GM12878 (cell line): ENCODE measurements around the gene XPNPEP3. TPM values are rescaled to one million over a fixed set of nuclear protein-coding genes. Genes with fewer than 3 reads are reported as not detected.

Experiments
- ATAC-seq: fragments of 200-7000 bp; cut with Tn5 transposase; 3 replicates; pipeline ENCODE4 v1.9.1; 2020; ENCODE audit warnings: mild to moderate bottlenecking, moderate library complexity
- BruUV-seq: library from RNA; stranded (reverse); fragments of 400-500 nt; replicated peaks from 2 replicates; lab custom pipeline; 2021; lab: Mats Ljungman, UMichigan
- CTCF ChIA-PET: fragments of 300-600 bp; sonication (Branson Sonifier 250); formaldehyde crosslinking; extraction: SDS; loops from one replicate; lab custom pipeline; 2021; ENCODE audit warnings: inconsistent platforms; lab: Yijun Ruan, JAX
- POLR2A ChIA-PET: fragments of 350-600 bp; formaldehyde crosslinking; extraction: SDS; loops from one replicate; lab custom pipeline; 2021; ENCODE audit warnings: inconsistent platforms; lab: Charles Lee
- RAD21 ChIA-PET: fragments of 300-600 bp; sonication (Branson Sonifier 250); formaldehyde crosslinking; loops from one replicate; lab custom pipeline; 2023; ENCODE audit warnings: antibody characterized with exemption; ENCODE audit not compliant: unreplicated experiment; lab: Charles Lee
- SMC1A ChIA-PET: fragments of 300-600 bp; sonication (Branson Sonifier 250); formaldehyde crosslinking; loops from one replicate; lab custom pipeline; 2023; ENCODE audit not compliant: unreplicated experiment, uncharacterized antibody; lab: Charles Lee
- DNase-seq: peaks from one replicate; pipeline ENCODE4 v3.0.0-alpha.2; 2011; ENCODE audit warnings: low read depth, low spot score
- FAIRE-seq: peaks from 3 replicates; lab custom pipeline; 2011; peaks lifted over from hg19 to GRCh38; lab: Jason Lieb, UNC
- H2AFZ ChIP-seq: 2 replicates; pipeline ENCODE4 v1.6.0; 2011; ENCODE audit warnings: low read depth, low read length, control low read depth; ENCODE audit not compliant: control insufficient read depth
- H3K27ac ChIP-seq: 2 replicates; pipeline ENCODE4 v1.5.1; 2011; ENCODE audit warnings: control low read depth; ENCODE audit not compliant: control insufficient read depth, insufficient read depth
- H3K27me3 ChIP-seq, 2 experiments: replicated peaks in 1 of 2; 2 replicates each; pipeline versions ENCODE4 v1.6.0 to v1.6.1; 2011; ENCODE audit warnings: low read length in 1 of 2; ENCODE audit not compliant: control insufficient read depth in 2 of 2, insufficient read depth in 2 of 2
- H3K36me3 ChIP-seq, 2 experiments: 2 replicates each; pipeline ENCODE4 v1.5.1; 2011; ENCODE audit warnings: low read length in 1 of 2; ENCODE audit not compliant: control insufficient read depth in 2 of 2, insufficient read depth in 2 of 2
- H3K4me1 ChIP-seq: 2 replicates; pipeline ENCODE4 v1.6.1; 2011; ENCODE audit warnings: mild to moderate bottlenecking, low read length, moderate library complexity, mixed read lengths; ENCODE audit not compliant: control insufficient read depth, insufficient read depth
- H3K4me2 ChIP-seq: 2 replicates; pipeline ENCODE4 v1.6.0; 2011; ENCODE audit warnings: control low read depth; ENCODE audit not compliant: control insufficient read depth, insufficient read depth
- H3K4me3 ChIP-seq: fragments of 200-600 bp; sonication (generic); 2 replicates; pipeline ENCODE4 v1.5.1; 2016
- H3K79me2 ChIP-seq: 2 replicates; pipeline ENCODE4 v1.6.0; 2011; ENCODE audit warnings: low read length; ENCODE audit not compliant: control insufficient read depth, insufficient read depth
- H3K9ac ChIP-seq: 2 replicates; pipeline ENCODE4 v1.8.0; 2011; ENCODE audit warnings: low read length, control low read depth, mixed read lengths; ENCODE audit not compliant: control insufficient read depth, insufficient read depth
- H3K9me3 ChIP-seq: replicated peaks from 3 replicates; pipeline ENCODE4 v1.5.1; 2011; ENCODE audit warnings: mild to moderate bottlenecking, low read length; ENCODE audit not compliant: control insufficient read depth, insufficient read depth
- H4K20me1 ChIP-seq: 2 replicates; pipeline ENCODE4 v1.6.0; 2011; ENCODE audit not compliant: control insufficient read depth, insufficient read depth
- BHLHE40 ChIP-seq, 2 experiments: fragments of 450-650 bp in 1 of 2; IDR thresholded peaks; 2 replicates each; pipeline ENCODE4 v1.6.1; 2011 to 2017; ENCODE audit warnings: low read depth in 2 of 2, borderline replicate concordance in 1 of 2, improper control_type of control experiment in 1 of 2, low read length in 1 of 2, mild to moderate bottlenecking in 1 of 2
- DPF2 ChIP-seq: fragments of 450-650 bp; IDR thresholded peaks from 2 replicates; pipeline ENCODE4 v1.6.1; 2017; ENCODE audit warnings: mild to moderate bottlenecking
- IRF4 ChIP-seq: IDR thresholded peaks from 2 replicates; pipeline ENCODE4 v1.6.1; 2011; ENCODE audit warnings: low read depth, low read length
- KDM1A ChIP-seq: fragments of 200-600 bp; sonication (generic); IDR thresholded peaks from 2 replicates; pipeline ENCODE4 v1.6.1; 2016; ENCODE audit warnings: borderline replicate concordance
- LARP7 ChIP-seq: fragments of 450-650 bp; IDR thresholded peaks from 2 replicates; pipeline ENCODE4 v1.6.1; 2017; ENCODE audit warnings: mild to moderate bottlenecking
- NBN ChIP-seq: fragments of 450-650 bp; IDR thresholded peaks from 2 replicates; pipeline ENCODE4 v1.6.1; 2016
- RCOR1 ChIP-seq: conservative IDR thresholded peaks from 2 replicates; pipeline ENCODE4 v1.6.1; 2012; ENCODE audit warnings: low read depth, low read length, improper control_type of control experiment
- SMC3 ChIP-seq: IDR thresholded peaks from 2 replicates; pipeline ENCODE4 v1.6.1; 2011; ENCODE audit warnings: low read length, improper control_type of control experiment, borderline replicate concordance
- WGBS: methylation state at CpG from one replicate; pipeline ENCODE4 v1.1.6; 2016; ENCODE audit warnings: low lambda C conversion rate; ENCODE audit not compliant: insufficient replicate concordance, insufficient coverage; ENCODE audit errors: missing lambda C conversion rate; 5-methylcytosine and 5-hydroxymethylcytosine counted together
- in situ Hi-C: fragments of 300-500 bp; cut with MboI; formaldehyde crosslinking; loops from 9 replicates; pipeline ENCODE4 v1.14.3; 2018; ENCODE audit warnings: mixed read lengths
- intact Hi-C: fragments of 100-400 bp; cut with micrococcal nuclease; formaldehyde crosslinking; loops from one replicate; pipeline ENCODE4 v1.14.2; 2022; ENCODE audit not compliant: unreplicated experiment
- polyA plus RNA-seq, 11 experiments: library from polyadenylated mRNA; depleted of rRNA in 4 of 11; unstranded in 6 of 11; stranded (reverse) in 5 of 11; fragments of >200 nt; fragmentation: Nextera tagmentation in 4 of 11; fragmentation: Illumina TruSeq in 1 of 11; extraction: Ambion mirVana in 4 of 11; extraction: Trizol in 1 of 11; gene quantifications; 1 replicate in 1 of 11; 2 replicates in 10 of 11; pipeline versions ENCODE4 v1.2.1 to v1.2.3, GENCODE V29; 2011 to 2016; ENCODE audit warnings: inconsistent platforms in 2 of 11, missing spikeins in 2 of 11, low read depth in 1 of 11
- total RNA-seq, 4 experiments: library from RNA; depleted of rRNA in 3 of 4; stranded (reverse); fragments of >200 nt in 3 of 4; fragmentation: Illumina TruSeq in 1 of 4; extraction: Trizol in 1 of 4; gene quantifications; 2 replicates each; pipeline versions ENCODE4 v1.2.1 to v1.2.3, GENCODE V29; 2013 to 2021
- TF ChIP-seq, protein P1 (sequence below): fragments of 450-650 bp; IDR thresholded peaks from 2 replicates; pipeline ENCODE4 v1.6.1; 2017; ENCODE audit warnings: antibody characterized with exemption, mild to moderate bottlenecking, moderate library complexity
- TF ChIP-seq, protein P2 (sequence below): fragments of 450-650 bp; IDR thresholded peaks from 2 replicates; pipeline ENCODE4 v1.6.1; 2017; ENCODE audit warnings: borderline replicate concordance
- TF ChIP-seq, protein P3 (sequence below): fragments of 450-650 bp; formaldehyde crosslinking; IDR thresholded peaks from 2 replicates; pipeline ENCODE4 v1.5.0; 2022; ENCODE audit warnings: mild to moderate bottlenecking, missing genetic modification characterization
- TF ChIP-seq, protein P4 (sequence below): IDR thresholded peaks from 2 replicates; pipeline ENCODE4 v1.6.1; 2012; ENCODE audit warnings: low read depth, low read length, improper control_type of control experiment

Gene XPNPEP3
- total and polyA plus RNA-seq, 10 of the 15 experiments (the other 5 are each of a cell fraction or from before 2014, with no cell fraction given) = 6.7 to 19.9 (median 11.7) TPM

DNA sequence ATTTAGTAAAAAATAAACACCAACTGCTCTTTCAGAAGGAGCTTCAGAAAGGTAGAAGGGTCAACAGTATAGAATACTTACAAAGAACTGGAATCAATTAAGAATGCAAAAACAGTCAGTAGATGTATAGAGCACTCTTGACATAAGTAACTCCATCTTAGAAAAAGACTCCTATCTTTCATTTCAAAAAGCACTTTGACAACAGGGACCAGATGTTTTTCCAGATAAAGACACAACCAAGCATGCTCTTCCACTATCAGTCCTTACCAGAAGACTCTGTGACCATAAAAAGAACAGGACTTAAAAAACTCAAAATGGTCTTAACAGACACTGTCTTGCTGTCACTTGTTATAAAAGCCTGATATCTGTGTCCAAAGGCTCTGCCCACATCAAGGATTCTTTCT is 43.0 kb upstream of the XPNPEP3 start (continued):
- TF ChIP-seq, protein P1, sequence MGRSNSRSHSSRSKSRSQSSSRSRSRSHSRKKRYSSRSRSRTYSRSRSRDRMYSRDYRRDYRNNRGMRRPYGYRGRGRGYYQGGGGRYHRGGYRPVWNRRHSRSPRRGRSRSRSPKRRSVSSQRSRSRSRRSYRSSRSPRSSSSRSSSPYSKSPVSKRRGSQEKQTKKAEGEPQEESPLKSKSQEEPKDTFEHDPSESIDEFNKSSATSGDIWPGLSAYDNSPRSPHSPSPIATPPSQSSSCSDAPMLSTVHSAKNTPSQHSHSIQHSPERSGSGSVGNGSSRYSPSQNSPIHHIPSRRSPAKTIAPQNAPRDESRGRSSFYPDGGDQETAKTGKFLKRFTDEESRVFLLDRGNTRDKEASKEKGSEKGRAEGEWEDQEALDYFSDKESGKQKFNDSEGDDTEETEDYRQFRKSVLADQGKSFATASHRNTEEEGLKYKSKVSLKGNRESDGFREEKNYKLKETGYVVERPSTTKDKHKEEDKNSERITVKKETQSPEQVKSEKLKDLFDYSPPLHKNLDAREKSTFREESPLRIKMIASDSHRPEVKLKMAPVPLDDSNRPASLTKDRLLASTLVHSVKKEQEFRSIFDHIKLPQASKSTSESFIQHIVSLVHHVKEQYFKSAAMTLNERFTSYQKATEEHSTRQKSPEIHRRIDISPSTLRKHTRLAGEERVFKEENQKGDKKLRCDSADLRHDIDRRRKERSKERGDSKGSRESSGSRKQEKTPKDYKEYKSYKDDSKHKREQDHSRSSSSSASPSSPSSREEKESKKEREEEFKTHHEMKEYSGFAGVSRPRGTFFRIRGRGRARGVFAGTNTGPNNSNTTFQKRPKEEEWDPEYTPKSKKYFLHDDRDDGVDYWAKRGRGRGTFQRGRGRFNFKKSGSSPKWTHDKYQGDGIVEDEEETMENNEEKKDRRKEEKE = no peak
- TF ChIP-seq RCOR1 (no peak), IRF4 (no peak)

DNA sequence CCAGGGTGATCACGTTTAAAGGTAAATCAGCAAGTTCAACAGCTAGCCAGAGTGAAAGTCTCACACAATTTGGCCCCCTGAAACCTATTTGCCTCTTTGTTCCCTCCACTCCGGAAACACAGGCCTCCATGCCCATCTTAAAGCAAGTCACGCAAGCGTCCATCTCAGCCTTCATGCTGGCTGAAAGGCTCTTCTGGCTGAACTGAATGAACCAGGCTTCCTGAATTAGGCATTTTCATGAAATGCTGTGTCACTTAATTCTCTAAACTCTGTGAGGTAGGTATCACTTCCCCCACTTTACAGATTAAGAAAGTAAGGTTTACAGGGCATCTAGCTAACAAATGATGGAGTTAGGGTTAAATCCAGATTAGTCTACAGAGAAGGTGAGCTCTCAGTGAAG is 39.2 kb upstream of the XPNPEP3 start:
- Histone ChIP-seq H3K9me3 (no peaks in the 10 kb centered on the region; the same call in 2 of the 3 replicates), H2AFZ (peak overlapping the region; percentile 35), H4K20me1 (no peaks in the 10 kb centered on the region), H3K27ac (peak overlapping the region; percentile 84), H3K79me2 (peaks cover 57% of the 10 kb centered on the region), H3K4me1 (no peaks in the 10 kb centered on the region), H3K27me3 (no peaks in the 10 kb centered on the region), H3K4me2 (peak overlapping the region; percentile 82), H3K36me3 (peaks cover 0 to 3% of the 10 kb centered on the region in 2 experiments; a peak in 1 of 4 replicates), H3K4me3 (peak overlapping the region; percentile 89), H3K9ac (peak overlapping the region; percentile 88)
- RAD21 ChIA-PET = interaction anchor here (1.0 to 2.6 kb wide), 8 partner anchors 25 to 382 kb away, joined by 3 to 14 read pairs (median 6); partner anchors contain the start of genes ST13 and XPNPEP3
- no TSS peak for BruUV-seq
- FAIRE-seq = no peak
- in situ Hi-C loops (no loop called here), intact Hi-C loops (loop anchor here (5.0 kb wide), 1 partner anchor 135 kb away; no protein-coding TSS in a partner anchor)
- peak; percentile 25 for DNase-seq
- peak; percentile 32 for ATAC-seq
- WGBS = 41% methylated on average over 4 of the region's 4 CpGs
- CTCF ChIA-PET = interaction anchor here (0.8 to 4.1 kb wide), 6 partner anchors 18 to 418 kb away, joined by 3 to 18 read pairs (median 4); no protein-coding TSS in a partner anchor
- POLR2A ChIA-PET = interaction anchor here (0.6 to 4.6 kb wide), 3 partner anchors 37 to 158 kb away, joined by 3 to 41 read pairs (median 4); partner anchors contain the start of genes ST13 and XPNPEP3
- SMC1A ChIA-PET = interaction anchor here (0.6 to 3.3 kb wide), 9 partner anchors 12 to 135 kb away, joined by 3 to 14 read pairs (median 4); partner anchors contain the start of genes ST13 and XPNPEP3
- TF ChIP-seq NBN = 0 out of 2 replicates have a peak, but pooled peaks have one; percentile 5
- TF ChIP-seq BHLHE40 (IDR thresholded peaks at IDR 0.05; ENCODE audit: borderline replicate concordance in 1 of 2, low read depth in 2 of 2, low read length in 1 of 2) = peak; percentile 21 to 22; a peak in 1 of 4 replicates
- no peak for TF ChIP-seq KDM1A
- TF ChIP-seq LARP7 = no peak
- TF ChIP-seq DPF2 = no peak
- TF ChIP-seq SMC3 = no peak
- TF ChIP-seq, protein P2, sequence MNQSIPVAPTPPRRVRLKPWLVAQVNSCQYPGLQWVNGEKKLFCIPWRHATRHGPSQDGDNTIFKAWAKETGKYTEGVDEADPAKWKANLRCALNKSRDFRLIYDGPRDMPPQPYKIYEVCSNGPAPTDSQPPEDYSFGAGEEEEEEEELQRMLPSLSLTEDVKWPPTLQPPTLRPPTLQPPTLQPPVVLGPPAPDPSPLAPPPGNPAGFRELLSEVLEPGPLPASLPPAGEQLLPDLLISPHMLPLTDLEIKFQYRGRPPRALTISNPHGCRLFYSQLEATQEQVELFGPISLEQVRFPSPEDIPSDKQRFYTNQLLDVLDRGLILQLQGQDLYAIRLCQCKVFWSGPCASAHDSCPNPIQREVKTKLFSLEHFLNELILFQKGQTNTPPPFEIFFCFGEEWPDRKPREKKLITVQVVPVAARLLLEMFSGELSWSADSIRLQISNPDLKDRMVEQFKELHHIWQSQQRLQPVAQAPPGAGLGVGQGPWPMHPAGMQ = no peak
- TF ChIP-seq, protein P3, sequence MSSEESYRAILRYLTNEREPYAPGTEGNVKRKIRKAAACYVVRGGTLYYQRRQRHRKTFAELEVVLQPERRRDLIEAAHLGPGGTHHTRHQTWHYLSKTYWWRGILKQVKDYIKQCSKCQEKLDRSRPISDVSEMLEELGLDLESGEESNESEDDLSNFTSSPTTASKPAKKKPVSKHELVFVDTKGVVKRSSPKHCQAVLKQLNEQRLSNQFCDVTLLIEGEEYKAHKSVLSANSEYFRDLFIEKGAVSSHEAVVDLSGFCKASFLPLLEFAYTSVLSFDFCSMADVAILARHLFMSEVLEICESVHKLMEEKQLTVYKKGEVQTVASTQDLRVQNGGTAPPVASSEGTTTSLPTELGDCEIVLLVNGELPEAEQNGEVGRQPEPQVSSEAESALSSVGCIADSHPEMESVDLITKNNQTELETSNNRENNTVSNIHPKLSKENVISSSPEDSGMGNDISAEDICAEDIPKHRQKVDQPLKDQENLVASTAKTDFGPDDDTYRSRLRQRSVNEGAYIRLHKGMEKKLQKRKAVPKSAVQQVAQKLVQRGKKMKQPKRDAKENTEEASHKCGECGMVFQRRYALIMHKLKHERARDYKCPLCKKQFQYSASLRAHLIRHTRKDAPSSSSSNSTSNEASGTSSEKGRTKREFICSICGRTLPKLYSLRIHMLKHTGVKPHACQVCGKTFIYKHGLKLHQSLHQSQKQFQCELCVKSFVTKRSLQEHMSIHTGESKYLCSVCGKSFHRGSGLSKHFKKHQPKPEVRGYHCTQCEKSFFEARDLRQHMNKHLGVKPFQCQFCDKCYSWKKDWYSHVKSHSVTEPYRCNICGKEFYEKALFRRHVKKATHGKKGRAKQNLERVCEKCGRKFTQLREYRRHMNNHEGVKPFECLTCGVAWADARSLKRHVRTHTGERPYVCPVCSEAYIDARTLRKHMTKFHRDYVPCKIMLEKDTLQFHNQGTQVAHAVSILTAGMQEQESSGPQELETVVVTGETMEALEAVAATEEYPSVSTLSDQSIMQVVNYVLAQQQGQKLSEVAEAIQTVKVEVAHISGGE (CRISPR knock-in tag) = no peak
- TF ChIP-seq, protein P4, sequence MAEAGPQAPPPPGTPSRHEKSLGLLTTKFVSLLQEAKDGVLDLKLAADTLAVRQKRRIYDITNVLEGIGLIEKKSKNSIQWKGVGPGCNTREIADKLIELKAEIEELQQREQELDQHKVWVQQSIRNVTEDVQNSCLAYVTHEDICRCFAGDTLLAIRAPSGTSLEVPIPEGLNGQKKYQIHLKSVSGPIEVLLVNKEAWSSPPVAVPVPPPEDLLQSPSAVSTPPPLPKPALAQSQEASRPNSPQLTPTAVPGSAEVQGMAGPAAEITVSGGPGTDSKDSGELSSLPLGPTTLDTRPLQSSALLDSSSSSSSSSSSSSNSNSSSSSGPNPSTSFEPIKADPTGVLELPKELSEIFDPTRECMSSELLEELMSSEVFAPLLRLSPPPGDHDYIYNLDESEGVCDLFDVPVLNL = no peak
